Activated T-helper 1 cell treated with anti-CD3 and anti-CD28 coated beads, Interleukin-2, amount 50 U/mL, for 16 hours (primary cell): ENCODE measurements around the gene ELAVL2.

ENCODE experiments used
- DNase-seq, 2 donors: peaks; one replicate each; pipeline ENCODE4 v3.0.0-alpha.2; 2020; ENCODE audit warnings: low read depth in 1 of 2, low spot score in 1 of 2

ELAVL2 gene

GRCh38 chr9:23665051-23665450 is 161.0 kb downstream of the ELAVL2 start:
- DNase-seq: no peak

GRCh38 chr9:23663946-23664345 is 162.1 kb downstream of the ELAVL2 start:
- DNase-seq: no peak

- no peak for DNase-seq
Measured at GRCh38 chr9:23663536-23663935, 162.5 kb downstream of the ELAVL2 start.

- DNase-seq: no peak
Measured at GRCh38 chr9:23663125-23663524, 162.9 kb downstream of the ELAVL2 start.

GRCh38 chr9:23662320-23662719 is 163.7 kb downstream of the ELAVL2 start:
- DNase-seq: no peak

GRCh38 chr9:23659346-23660006 is 166.6 kb downstream of the ELAVL2 start:
- no peak for DNase-seq

- DNase-seq: no peak
Measured at GRCh38 chr9:23658376-23659258, 167.4 kb downstream of the ELAVL2 start.

GRCh38 chr9:23651051-23651450 is 175.0 kb downstream of the ELAVL2 start:
- DNase-seq: no peak

GRCh38 chr9:23648651-23649050 is 177.4 kb downstream of the ELAVL2 start:
- no peak for DNase-seq

- DNase-seq: no peak
Measured at GRCh38 chr9:23644896-23645295, 181.1 kb downstream of the ELAVL2 start.

- DNase-seq: no peak
Measured at GRCh38 chr9:23644326-23644725, 181.7 kb downstream of the ELAVL2 start.

GRCh38 chr9:23643656-23644258 is 182.3 kb downstream of the ELAVL2 start:
- no peak for DNase-seq
